NCI-H146 (cell line): ENCODE results near the gene TMEM126B.
A peak's percentile ranks its signal among the peaks of the same experiment; 100 is the strongest.

ENCODE experiments used
- DNase-seq: peaks from one replicate; lab custom pipeline; 2025; lab: John Stamatoyannopoulos, UW

TMEM126B gene

GRCh38 chr11:85682330-85683305 is 54.2 kb downstream of the TMEM126B start:
- no peak for DNase-seq

- DNase-seq: peak; percentile 66
Measured at GRCh38 chr11:85685125-85685819, 56.9 kb downstream of the TMEM126B start.

- DNase-seq: peak; percentile 93
Measured at GRCh38 chr11:85685820-85686459, 57.5 kb downstream of the TMEM126B start, which contains the start of gene CCDC89. Gene CCDC89, minus strand, starts transcription at chr11:85686195. Its CDS starts 65 bp downstream, at chr11:85686130.
